ENCODE measurements around the gene PRKAG1.

The PRKAG1 gene

GRCh38 chr12:49041881-49042484 is 23.4 kb upstream of the PRKAG1 start:
- DNase-seq (ENCODE audit: low read depth) = no peak
- TF ChIP-seq, protein P1, sequence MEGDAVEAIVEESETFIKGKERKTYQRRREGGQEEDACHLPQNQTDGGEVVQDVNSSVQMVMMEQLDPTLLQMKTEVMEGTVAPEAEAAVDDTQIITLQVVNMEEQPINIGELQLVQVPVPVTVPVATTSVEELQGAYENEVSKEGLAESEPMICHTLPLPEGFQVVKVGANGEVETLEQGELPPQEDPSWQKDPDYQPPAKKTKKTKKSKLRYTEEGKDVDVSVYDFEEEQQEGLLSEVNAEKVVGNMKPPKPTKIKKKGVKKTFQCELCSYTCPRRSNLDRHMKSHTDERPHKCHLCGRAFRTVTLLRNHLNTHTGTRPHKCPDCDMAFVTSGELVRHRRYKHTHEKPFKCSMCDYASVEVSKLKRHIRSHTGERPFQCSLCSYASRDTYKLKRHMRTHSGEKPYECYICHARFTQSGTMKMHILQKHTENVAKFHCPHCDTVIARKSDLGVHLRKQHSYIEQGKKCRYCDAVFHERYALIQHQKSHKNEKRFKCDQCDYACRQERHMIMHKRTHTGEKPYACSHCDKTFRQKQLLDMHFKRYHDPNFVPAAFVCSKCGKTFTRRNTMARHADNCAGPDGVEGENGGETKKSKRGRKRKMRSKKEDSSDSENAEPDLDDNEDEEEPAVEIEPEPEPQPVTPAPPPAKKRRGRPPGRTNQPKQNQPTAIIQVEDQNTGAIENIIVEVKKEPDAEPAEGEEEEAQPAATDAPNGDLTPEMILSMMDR (IDR thresholded peaks at IDR 0.05; ENCODE audit: low read length, missing control alignments) = no peak

GRCh38 chr12:49041036-49041880 is 22.7 kb upstream of the PRKAG1 start:
- TF ChIP-seq, protein P1 (IDR thresholded peaks at IDR 0.05; ENCODE audit: low read length, missing control alignments) = no peak
- no peak overlapping the region for H3K4me3 ChIP-seq (replicated peaks; ENCODE audit: low read depth, low read length)

More at GRCh38 chr12:49041881-49042484, 23.4 kb upstream of the PRKAG1 start:
- no peak overlapping the region for H3K4me3 ChIP-seq (replicated peaks; ENCODE audit: low read depth, low read length)

GRCh38 chr12:49040364-49040855 is 21.8 kb upstream of the PRKAG1 start:
- no peak overlapping the region for H3K4me3 ChIP-seq (replicated peaks; ENCODE audit: low read depth, low read length)
- TF ChIP-seq, protein P1 (IDR thresholded peaks at IDR 0.05; ENCODE audit: low read length, missing control alignments) = no peak
- DNase-seq (ENCODE audit: low read depth) = no peak

More at GRCh38 chr12:49041036-49041880, 22.7 kb upstream of the PRKAG1 start:
- no peak for DNase-seq (ENCODE audit: low read depth)

GRCh38 chr12:49039421-49040363 is 21.1 kb upstream of the PRKAG1 start:
- TF ChIP-seq, protein P1 (IDR thresholded peaks at IDR 0.05; ENCODE audit: low read length, missing control alignments) = no peak
- H3K4me3 ChIP-seq (replicated peaks; ENCODE audit: low read depth, low read length) = no peak overlapping the region
- no peak for DNase-seq (ENCODE audit: low read depth)

- no peak overlapping the region for H3K4me3 ChIP-seq (replicated peaks; ENCODE audit: low read depth, low read length)
- TF ChIP-seq, protein P1 (IDR thresholded peaks at IDR 0.05; ENCODE audit: low read length, missing control alignments) = no peak
- no peak for DNase-seq (ENCODE audit: low read depth)
Observed at GRCh38 chr12:49038291-49038955, 19.8 kb upstream of the PRKAG1 start.

DNA sequence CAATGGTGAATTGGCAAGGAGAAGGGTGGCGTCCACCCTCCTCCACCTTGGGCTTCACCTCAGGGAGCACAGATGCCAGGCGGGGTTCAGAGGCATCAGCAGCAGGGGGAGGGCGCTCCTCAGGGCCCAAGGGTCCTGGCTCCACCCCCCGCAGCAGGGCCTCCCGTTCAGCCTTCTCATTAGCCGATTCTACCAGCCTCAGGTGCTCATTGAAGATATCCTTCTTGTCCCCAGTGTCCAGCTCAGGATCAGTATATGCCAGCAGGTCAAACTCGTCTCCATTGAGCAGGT is 19.3 kb upstream of the PRKAG1 start:
- TF ChIP-seq, protein P1 (IDR thresholded peaks at IDR 0.05; ENCODE audit: low read length, missing control alignments) = no peak
- H3K4me3 ChIP-seq (replicated peaks; ENCODE audit: low read depth, low read length) = no peak overlapping the region
- DNase-seq (ENCODE audit: low read depth) = no peak
